HepG2 (cell line): ENCODE results near the gene BLCAP.

Source experiments
- ATF2 ChIP-seq: sonication (generic); formaldehyde crosslinking; IDR thresholded peaks from 2 replicates; pipeline ENCODE4 v1.4.0; 2020; ENCODE audit warnings: missing genetic modification reagents
- ELF3 ChIP-seq: IDR thresholded peaks from 2 replicates; pipeline ENCODE4 v1.6.1; 2016; ENCODE audit warnings: missing genetic modification reagents, missing compliant biosample characterization
- ISX ChIP-seq: sonication (generic); formaldehyde crosslinking; conservative IDR thresholded peaks from 2 replicates; pipeline ENCODE4 v1.5.0; 2020; ENCODE audit warnings: missing genetic modification reagents
- NFKBIZ ChIP-seq: IDR thresholded peaks from 2 replicates; pipeline ENCODE4 v1.6.1; 2018; ENCODE audit warnings: missing genetic modification reagents, missing compliant biosample characterization
- ONECUT2 ChIP-seq: sonication (generic); formaldehyde crosslinking; IDR thresholded peaks from 2 replicates; pipeline ENCODE4 v1.4.0; 2020; ENCODE audit warnings: missing genetic modification reagents
- RAD51 ChIP-seq: fragments of 450-650 bp; IDR thresholded peaks from 2 replicates; pipeline ENCODE4 v1.6.1; 2016; ENCODE audit warnings: borderline replicate concordance
- RFX5 ChIP-seq: IDR thresholded peaks from 2 replicates; pipeline ENCODE4 v1.6.1; 2011; ENCODE audit warnings: low read depth, low read length, improper control_type of control experiment
- SRSF9 ChIP-seq: fragments of 200-400 bp; formaldehyde crosslinking; IDR thresholded peaks from 2 replicates; pipeline ENCODE4 v1.6.1; 2018; ENCODE audit warnings: borderline replicate concordance, mild to moderate bottlenecking, low read depth, low read length; ENCODE audit not compliant: insufficient read depth, poor library complexity, severe bottlenecking
- ZNF232 ChIP-seq: sonication (generic); formaldehyde crosslinking; IDR thresholded peaks from 2 replicates; pipeline ENCODE4 v1.4.0; 2020; ENCODE audit warnings: missing genetic modification reagents, borderline replicate concordance
- TF ChIP-seq, protein P1 (sequence below): sonication (generic); formaldehyde crosslinking; IDR thresholded peaks from 2 replicates; pipeline ENCODE4 v1.5.0; 2020; ENCODE audit warnings: mild to moderate bottlenecking, missing genetic modification reagents, moderate library complexity
- TF ChIP-seq, protein P2 (sequence below), 2 experiments: sonication (generic) in 1 of 2; formaldehyde crosslinking in 1 of 2; IDR thresholded peaks; 2 replicates each; pipeline versions ENCODE4 v1.5.1 to v1.6.1; 2011 to 2020; ENCODE audit warnings: borderline replicate concordance in 1 of 2, low read depth in 1 of 2, low read length in 1 of 2, mild to moderate bottlenecking in 1 of 2, missing genetic modification reagents in 1 of 2, moderate library complexity in 1 of 2

- TF ChIP-seq ATF2 (CRISPR knock-in tag) (no peak), ISX (CRISPR knock-in tag) (no peak), SRSF9 (no peak), RFX5 (no peak), NFKBIZ (no peak), ELF3 (no peak), ZNF232 (CRISPR knock-in tag) (no peak), ONECUT2 (no peak), RAD51 (no peak)
- TF ChIP-seq, protein P1, sequence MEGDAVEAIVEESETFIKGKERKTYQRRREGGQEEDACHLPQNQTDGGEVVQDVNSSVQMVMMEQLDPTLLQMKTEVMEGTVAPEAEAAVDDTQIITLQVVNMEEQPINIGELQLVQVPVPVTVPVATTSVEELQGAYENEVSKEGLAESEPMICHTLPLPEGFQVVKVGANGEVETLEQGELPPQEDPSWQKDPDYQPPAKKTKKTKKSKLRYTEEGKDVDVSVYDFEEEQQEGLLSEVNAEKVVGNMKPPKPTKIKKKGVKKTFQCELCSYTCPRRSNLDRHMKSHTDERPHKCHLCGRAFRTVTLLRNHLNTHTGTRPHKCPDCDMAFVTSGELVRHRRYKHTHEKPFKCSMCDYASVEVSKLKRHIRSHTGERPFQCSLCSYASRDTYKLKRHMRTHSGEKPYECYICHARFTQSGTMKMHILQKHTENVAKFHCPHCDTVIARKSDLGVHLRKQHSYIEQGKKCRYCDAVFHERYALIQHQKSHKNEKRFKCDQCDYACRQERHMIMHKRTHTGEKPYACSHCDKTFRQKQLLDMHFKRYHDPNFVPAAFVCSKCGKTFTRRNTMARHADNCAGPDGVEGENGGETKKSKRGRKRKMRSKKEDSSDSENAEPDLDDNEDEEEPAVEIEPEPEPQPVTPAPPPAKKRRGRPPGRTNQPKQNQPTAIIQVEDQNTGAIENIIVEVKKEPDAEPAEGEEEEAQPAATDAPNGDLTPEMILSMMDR (CRISPR knock-in tag): no peak
- TF ChIP-seq, protein P2, sequence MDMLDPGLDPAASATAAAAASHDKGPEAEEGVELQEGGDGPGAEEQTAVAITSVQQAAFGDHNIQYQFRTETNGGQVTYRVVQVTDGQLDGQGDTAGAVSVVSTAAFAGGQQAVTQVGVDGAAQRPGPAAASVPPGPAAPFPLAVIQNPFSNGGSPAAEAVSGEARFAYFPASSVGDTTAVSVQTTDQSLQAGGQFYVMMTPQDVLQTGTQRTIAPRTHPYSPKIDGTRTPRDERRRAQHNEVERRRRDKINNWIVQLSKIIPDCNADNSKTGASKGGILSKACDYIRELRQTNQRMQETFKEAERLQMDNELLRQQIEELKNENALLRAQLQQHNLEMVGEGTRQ (IDR thresholded peaks at IDR 0.05; ENCODE audit: low read depth, low read length): no peak
- TF ChIP-seq, protein P2 (CRISPR knock-in tag; IDR thresholded peaks at IDR 0.05; ENCODE audit: borderline replicate concordance): no peak
Observed at GRCh38 chr20:37542281-37542680, 14.6 kb upstream of the BLCAP start.
